Stimulated activated effector memory CD8-positive, alpha-beta T cell treated with anti-CD3 and anti-CD28 coated beads, Interleukin-12 subunit alpha, Interleukin-12 subunit beta, amount 100 ng/mL, for 72 hours (primary cell): ENCODE measurements around the gene WDR38.

Source experiments
- ATAC-seq: fragments of 150-1000 bp; cut with Tn5 transposase; 2 replicates; pipeline ENCODE4 v1.10.0; 2021
- DNase-seq, 2 donors: peaks; one replicate each; pipeline ENCODE4 v3.0.0; 2021 to 2022; ENCODE audit warnings: low spot score in 2 of 2
- H3K27ac Mint-ChIP-seq: one replicate; pipeline ENCODE4 v1.8.0; 2022; ENCODE audit warnings: mild to moderate bottlenecking, mixed read lengths
- H3K36me3 Mint-ChIP-seq: one replicate; pipeline ENCODE4 v1.8.0; 2022; ENCODE audit warnings: mild to moderate bottlenecking, mixed read lengths
- H3K4me1 Mint-ChIP-seq: one replicate; pipeline ENCODE4 v1.8.0; 2022; ENCODE audit warnings: mixed read lengths
- H3K4me3 Mint-ChIP-seq: one replicate; pipeline ENCODE4 v1.8.0; 2022; ENCODE audit warnings: mild to moderate bottlenecking, mixed read lengths
- H3K9me3 Mint-ChIP-seq: one replicate; pipeline ENCODE4 v1.8.0; 2022; ENCODE audit warnings: mixed read lengths

The WDR38 gene

DNA sequence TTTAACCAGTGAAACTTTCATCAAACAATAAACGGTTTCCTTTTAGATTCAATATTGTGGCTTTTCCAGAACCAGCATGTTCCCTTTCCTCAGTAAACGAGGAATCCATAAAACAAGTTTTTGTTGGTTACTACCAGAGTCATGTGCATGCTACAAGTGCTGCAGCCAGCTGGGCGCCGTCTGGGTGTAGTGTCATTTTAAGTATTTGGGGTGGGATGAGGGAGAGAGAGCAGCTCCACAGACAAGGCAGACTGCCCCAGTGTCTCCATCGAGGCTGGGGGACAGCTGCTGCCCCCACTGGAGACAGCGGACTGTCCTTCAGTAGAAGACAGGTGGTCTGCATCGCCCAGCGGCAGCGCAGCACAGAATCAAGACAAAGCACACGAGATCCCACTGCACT is 26.0 kb downstream of the WDR38 start:
- Mint-ChIP-seq H3K36me3 (peaks cover 93% of the 10 kb centered on the region), H3K27ac (peak overlapping the region; percentile 63), H3K4me3 (no peak overlapping the region), H3K9me3 (no peaks in the 10 kb centered on the region), H3K4me1 (peaks cover 24% of the 10 kb centered on the region)
- DNase-seq, result no peak
- ATAC-seq, result no peak

DNA sequence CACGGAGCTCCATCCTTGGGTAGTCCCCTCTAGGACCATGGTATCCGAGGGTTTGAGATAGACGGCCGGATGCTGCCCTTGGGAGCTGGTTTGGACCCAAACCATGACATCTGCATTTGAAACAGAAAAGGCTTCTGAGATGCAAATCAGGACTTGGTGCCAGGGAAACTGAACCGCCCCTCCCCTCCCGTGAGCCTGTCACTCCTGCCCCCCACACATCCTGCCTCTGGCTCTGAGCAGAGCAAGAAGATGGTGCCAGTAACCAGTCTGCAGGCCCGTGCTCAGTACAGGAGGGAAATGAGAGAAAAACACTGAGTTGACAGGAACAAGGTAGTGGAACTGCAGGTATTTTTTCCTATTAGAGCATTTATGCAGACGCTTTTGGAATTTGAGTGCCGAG is 27.2 kb downstream of the WDR38 start:
- Mint-ChIP-seq H3K4me1 (peaks cover 13% of the 10 kb centered on the region), H3K4me3 (no peak overlapping the region), H3K9me3 (no peaks in the 10 kb centered on the region), H3K27ac (peak overlapping the region; percentile 63), H3K36me3 (peaks cover 93% of the 10 kb centered on the region)
- ATAC-seq, result no peak
- no peak for DNase-seq

DNA sequence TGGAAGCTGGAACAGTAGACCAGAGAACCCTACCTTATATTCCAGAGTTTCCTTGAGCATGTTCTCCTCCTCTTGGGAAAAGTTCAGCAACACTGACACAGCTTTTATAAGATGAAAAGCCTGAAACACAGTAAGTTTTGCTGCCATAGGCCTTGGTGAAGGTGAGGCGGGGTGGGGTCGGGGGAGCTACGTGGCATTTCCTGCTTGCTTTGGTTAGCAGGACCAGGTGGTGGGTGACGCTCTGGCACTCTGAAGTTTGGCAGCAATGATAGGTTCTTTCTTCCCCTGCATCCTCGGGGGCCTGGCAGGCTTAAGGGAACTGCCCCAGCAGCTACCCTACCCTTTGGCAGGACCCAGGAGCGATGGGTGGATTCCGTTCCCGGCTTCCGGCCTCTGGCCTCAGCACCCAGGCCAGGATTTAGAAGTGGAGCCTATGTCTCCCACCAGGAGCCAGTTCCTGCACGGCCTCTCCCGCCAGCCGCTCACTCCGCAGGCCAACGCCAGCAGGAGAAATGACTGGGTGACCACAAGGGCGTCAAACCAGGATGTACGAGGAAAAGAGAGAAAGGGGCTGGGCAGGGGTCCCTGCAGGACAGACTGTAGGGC is 28.0 kb downstream of the WDR38 start:
- H3K27ac Mint-ChIP-seq, result peak overlapping the region; percentile 60
- H3K4me3 Mint-ChIP-seq, result no peak overlapping the region
- DNase-seq (no peak), ATAC-seq (no peak)
- peaks cover 87% of the 10 kb centered on the region for H3K36me3 Mint-ChIP-seq
- H3K4me1 Mint-ChIP-seq, result peaks cover 12% of the 10 kb centered on the region
- no peaks in the 10 kb centered on the region for H3K9me3 Mint-ChIP-seq

GRCh38 chr9:124882231-124882630 is 29.0 kb downstream of the WDR38 start:
- H3K9me3 Mint-ChIP-seq, result no peaks in the 10 kb centered on the region
- H3K4me1 Mint-ChIP-seq, result peaks cover 6% of the 10 kb centered on the region
- H3K27ac Mint-ChIP-seq, result peak overlapping the region; percentile 60
- H3K36me3 Mint-ChIP-seq, result peaks cover 85% of the 10 kb centered on the region
- DNase-seq (no peak), ATAC-seq (no peak)
- no peak overlapping the region for H3K4me3 Mint-ChIP-seq

DNA sequence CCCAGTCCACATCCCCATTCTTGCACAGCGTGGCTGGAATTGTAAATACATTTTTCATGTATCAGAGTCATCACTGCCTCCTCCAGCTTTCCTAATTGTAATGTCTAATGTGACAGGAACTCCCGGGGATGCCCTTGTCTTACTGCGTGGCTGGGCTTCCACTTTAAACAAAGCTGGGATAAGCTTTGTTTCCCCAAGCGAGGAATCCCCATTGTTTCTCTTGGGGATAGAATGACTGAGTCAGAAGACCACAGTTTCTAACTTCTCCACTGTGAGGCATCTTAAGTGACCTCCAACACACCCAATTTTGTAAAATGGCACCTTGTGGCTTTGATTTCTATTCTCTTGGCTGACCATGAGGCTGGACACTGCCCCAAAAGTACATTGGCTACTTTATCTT is 31.1 kb downstream of the WDR38 start:
- ATAC-seq, result no peak
- Mint-ChIP-seq H3K4me3 (no peak overlapping the region), H3K4me1 (peaks cover under 1% of the 10 kb centered on the region), H3K9me3 (no peaks in the 10 kb centered on the region), H3K36me3 (peaks cover 76% of the 10 kb centered on the region), H3K27ac (peak overlapping the region; percentile 70)
- no peak for DNase-seq

GRCh38 chr9:124885551-124885950 is 32.3 kb downstream of the WDR38 start:
- Mint-ChIP-seq H3K9me3 (no peaks in the 10 kb centered on the region), H3K36me3 (peaks cover 77% of the 10 kb centered on the region), H3K4me1 (no peaks in the 10 kb centered on the region), H3K4me3 (no peak overlapping the region), H3K27ac (peak overlapping the region; percentile 61)
- DNase-seq (no peak), ATAC-seq (no peak)

GRCh38 chr9:124886461-124886860 is 33.2 kb downstream of the WDR38 start:
- H3K4me1 Mint-ChIP-seq, result no peaks in the 10 kb centered on the region
- ATAC-seq (no peak), DNase-seq (no peak)
- H3K27ac Mint-ChIP-seq, result peak overlapping the region; percentile 61
- H3K4me3 Mint-ChIP-seq, result no peak overlapping the region
- no peaks in the 10 kb centered on the region for H3K9me3 Mint-ChIP-seq
- peaks cover 77% of the 10 kb centered on the region for H3K36me3 Mint-ChIP-seq

GRCh38 chr9:124886866-124887492 is 33.7 kb downstream of the WDR38 start:
- H3K4me1 Mint-ChIP-seq, result no peaks in the 10 kb centered on the region
- no peak for ATAC-seq

DNA sequence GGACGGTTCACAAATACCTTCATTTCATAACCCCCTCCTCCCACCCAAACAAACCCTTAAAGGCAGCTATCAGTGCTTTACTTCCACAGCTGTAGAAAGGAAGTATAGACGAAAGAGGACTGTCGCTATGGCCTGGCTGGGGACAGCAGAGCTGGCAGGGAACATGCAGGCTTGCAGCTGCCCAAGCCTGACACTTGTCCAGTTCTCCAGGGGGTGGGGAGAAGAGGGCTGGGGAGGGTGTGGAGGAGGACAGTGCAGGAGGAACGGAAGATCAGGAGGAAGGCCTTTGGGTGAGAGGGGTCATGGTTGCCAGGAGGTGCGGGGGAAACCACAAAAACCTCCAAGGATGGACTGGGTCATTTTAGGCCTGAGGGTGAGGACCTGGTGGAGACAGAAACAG is 34.6 kb downstream of the WDR38 start:
- Mint-ChIP-seq H3K4me3 (no peak overlapping the region), H3K27ac (no peak overlapping the region), H3K4me1 (no peaks in the 10 kb centered on the region), H3K9me3 (no peaks in the 10 kb centered on the region), H3K36me3 (peaks cover 78% of the 10 kb centered on the region)
- no peak for ATAC-seq
- no peak for DNase-seq

More at GRCh38 chr9:124886866-124887492, 33.7 kb downstream of the WDR38 start:
- Mint-ChIP-seq H3K36me3 (peaks cover 74% of the 10 kb centered on the region), H3K9me3 (no peaks in the 10 kb centered on the region), H3K4me3 (no peak overlapping the region), H3K27ac (no peak overlapping the region)
- no peak for DNase-seq

- ATAC-seq, result no peak
- DNase-seq, result no peak
- H3K4me1 Mint-ChIP-seq, result no peaks in the 10 kb centered on the region
- no peak overlapping the region for H3K4me3 Mint-ChIP-seq
- H3K36me3 Mint-ChIP-seq, result peaks cover 78% of the 10 kb centered on the region
- no peak overlapping the region for H3K27ac Mint-ChIP-seq
- H3K9me3 Mint-ChIP-seq, result no peaks in the 10 kb centered on the region
Observed at GRCh38 chr9:124889006-124889405, 35.7 kb downstream of the WDR38 start.

- no peak for ATAC-seq
- peak overlapping the region; percentile 77 for H3K27ac Mint-ChIP-seq
- DNase-seq, result no peak
- H3K4me3 Mint-ChIP-seq, result no peak overlapping the region
- peaks cover 77% of the 10 kb centered on the region for H3K36me3 Mint-ChIP-seq
- H3K9me3 Mint-ChIP-seq, result no peaks in the 10 kb centered on the region
- peaks cover 10% of the 10 kb centered on the region for H3K4me1 Mint-ChIP-seq
Observed at GRCh38 chr9:124890179-124890578, 36.9 kb downstream of the WDR38 start.

DNA sequence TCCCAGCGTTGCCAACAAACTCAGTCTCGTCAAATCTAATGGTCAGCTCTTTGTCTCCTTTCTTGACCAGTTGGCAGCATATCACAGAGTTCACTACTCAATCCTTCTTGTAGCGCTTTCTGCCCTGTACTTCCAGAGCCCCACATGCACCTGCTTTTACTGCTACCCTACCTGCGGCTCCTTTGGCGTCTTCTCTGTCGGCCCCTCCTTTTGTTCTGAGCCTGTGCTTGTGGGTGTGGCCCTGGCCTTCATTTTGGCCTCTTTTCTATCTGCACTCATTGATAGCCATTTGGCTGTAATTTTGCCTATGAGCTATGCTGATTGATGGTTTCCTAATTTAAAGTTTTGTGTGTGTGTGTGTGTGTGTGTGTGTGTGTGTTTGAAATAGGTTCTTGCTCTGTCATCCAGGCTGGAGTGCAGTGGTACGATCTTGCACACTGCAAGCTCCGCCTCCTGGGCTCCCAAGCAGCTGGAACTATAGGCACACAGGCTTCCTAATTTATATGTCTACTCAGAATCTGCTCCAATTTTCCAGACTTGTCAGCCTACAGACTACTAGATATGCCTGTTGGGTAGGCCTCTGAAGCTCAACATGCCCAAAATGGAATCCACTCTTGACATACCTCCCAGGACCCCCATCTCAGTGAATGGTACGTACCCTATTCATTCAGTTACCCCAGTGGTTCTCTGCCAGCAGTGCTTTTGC is 40.9 kb downstream of the WDR38 start:
- no peak overlapping the region for H3K4me3 Mint-ChIP-seq
- peaks cover 83% of the 10 kb centered on the region for H3K36me3 Mint-ChIP-seq
- H3K27ac Mint-ChIP-seq, result peak overlapping the region; percentile 69
- no peak for ATAC-seq
- peaks cover 10% of the 10 kb centered on the region for H3K4me1 Mint-ChIP-seq
- no peak for DNase-seq
- no peaks in the 10 kb centered on the region for H3K9me3 Mint-ChIP-seq

DNA sequence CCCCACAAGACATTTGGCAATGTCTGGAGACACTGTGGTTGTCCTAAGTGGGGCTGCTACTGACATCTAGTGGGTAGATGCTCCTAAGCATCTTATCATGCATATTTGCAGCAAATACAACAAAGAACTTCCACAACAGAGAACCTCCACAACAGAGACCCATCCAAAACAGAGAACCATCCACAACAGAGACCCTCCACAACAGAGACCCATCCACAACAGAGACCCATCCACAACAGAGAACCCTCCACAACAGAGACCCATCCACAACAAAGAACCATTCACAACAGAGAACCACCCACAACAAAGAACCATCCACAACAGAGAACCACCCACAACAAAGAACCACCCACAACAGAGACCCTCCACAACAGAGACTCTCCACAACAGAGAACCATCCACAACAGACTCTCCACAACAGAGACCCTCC is 41.5 kb downstream of the WDR38 start:
- Mint-ChIP-seq H3K9me3 (no peaks in the 10 kb centered on the region), H3K4me1 (peaks cover 10% of the 10 kb centered on the region), H3K36me3 (peaks cover 82% of the 10 kb centered on the region), H3K27ac (peak overlapping the region; percentile 69), H3K4me3 (no peak overlapping the region)
- peak; percentile 66 for ATAC-seq
- no peak for DNase-seq

DNA sequence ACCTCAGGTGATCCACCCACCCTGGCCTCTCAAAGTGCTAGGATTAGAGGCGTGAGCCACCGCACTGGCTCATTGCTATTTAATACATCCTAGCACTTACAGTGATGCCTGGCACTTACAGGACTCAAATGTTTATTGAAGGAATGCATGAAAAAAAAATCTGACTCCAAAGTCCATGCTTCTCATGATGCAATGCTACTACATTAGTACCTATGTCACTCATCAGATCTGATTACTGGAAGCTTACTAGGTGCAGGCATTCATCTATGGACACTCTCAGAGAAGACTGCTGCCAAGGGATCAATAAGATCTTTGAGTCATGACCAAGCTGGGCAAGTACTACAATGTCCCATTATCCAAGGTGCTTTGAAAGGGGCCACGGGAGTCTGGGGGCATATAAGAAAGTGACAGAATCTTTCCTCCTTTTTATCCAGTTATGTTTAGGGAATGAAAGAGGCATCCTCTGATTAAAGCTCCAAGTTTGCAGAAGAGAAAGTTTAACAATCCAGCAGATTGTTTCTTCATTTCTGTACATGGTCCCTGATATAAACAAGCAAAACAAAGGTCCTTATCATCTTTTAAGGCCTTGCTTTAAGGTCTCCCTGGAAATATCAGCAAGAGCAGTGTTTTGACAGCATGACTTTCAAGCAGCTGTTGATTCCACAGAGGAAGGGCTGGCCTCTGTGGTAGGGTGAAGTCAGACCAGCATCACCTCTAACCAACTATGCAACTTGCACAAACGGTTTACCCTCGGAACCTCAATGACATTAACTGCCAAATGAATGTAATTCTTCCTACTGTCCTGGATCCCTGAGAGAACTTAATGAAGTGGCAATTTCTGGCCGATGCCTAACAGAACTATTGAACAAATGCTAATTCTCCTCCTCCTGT is 44.6 kb downstream of the WDR38 start:
- H3K27ac Mint-ChIP-seq, result no peak overlapping the region
- ATAC-seq, result no peak
- peaks cover 75% of the 10 kb centered on the region for H3K36me3 Mint-ChIP-seq

DNA sequence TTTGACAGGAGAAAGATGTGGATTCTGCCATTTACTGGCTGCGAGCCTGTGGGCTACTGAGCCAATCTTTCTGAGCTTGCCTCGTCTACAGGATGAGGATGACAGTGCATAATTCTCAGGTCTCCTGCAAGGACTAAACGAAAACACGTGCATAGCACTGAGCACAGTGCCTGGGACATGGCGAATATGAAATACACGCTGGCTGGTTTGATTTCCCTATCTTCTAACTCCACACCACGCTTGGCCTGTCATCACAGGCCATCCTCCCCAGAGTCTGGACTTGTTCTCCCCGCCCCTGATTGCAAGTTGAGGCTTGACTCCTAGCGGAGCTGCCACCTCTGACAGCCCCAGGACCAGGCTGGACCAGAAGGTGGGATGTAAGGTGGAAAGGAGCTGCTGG is 46.6 kb downstream of the WDR38 start:
- DNase-seq (no peak), ATAC-seq (no peak)
- Mint-ChIP-seq H3K4me3 (no peak overlapping the region), H3K4me1 (peaks cover 4% of the 10 kb centered on the region), H3K27ac (no peak overlapping the region), H3K9me3 (no peaks in the 10 kb centered on the region), H3K36me3 (peaks cover 74% of the 10 kb centered on the region)

More for the DNA sequence above, 44.6 kb downstream of the WDR38 start:
- Mint-ChIP-seq H3K9me3 (no peaks in the 10 kb centered on the region), H3K4me3 (no peak overlapping the region), H3K4me1 (peaks cover 10% of the 10 kb centered on the region)
- no peak for DNase-seq
